ENCODE measurements around the gene SLC17A4. TPM values are rescaled to one million over a fixed set of nuclear protein-coding genes. Genes with fewer than 3 reads are reported as not detected.

SLC17A4 gene
- total and polyA plus RNA-seq, 10 of the 15 experiments (the other 5 are each of a cell fraction or from before 2014, with no cell fraction given): not detected

DNA sequence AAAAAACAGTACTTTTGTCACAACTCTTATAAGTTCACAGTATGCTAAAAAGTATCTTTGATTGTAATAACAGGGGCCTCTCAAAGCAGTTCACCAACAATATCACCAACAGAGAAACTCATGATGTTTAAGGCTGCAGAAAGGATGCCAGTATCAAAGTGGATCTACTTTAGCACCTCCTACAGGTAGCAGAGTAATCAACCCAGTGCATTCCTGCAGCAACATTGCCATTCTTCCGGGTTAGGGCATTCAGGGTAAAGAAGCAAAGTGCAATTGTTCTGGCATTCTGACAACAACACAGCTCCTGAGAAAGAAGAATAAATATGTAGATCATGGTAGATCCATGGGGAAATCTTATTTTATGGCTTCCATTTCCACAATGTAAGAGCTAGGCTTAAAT lies 7.6 kb upstream of the SLC17A4 start (continued):
- TF ChIP-seq, protein P1, sequence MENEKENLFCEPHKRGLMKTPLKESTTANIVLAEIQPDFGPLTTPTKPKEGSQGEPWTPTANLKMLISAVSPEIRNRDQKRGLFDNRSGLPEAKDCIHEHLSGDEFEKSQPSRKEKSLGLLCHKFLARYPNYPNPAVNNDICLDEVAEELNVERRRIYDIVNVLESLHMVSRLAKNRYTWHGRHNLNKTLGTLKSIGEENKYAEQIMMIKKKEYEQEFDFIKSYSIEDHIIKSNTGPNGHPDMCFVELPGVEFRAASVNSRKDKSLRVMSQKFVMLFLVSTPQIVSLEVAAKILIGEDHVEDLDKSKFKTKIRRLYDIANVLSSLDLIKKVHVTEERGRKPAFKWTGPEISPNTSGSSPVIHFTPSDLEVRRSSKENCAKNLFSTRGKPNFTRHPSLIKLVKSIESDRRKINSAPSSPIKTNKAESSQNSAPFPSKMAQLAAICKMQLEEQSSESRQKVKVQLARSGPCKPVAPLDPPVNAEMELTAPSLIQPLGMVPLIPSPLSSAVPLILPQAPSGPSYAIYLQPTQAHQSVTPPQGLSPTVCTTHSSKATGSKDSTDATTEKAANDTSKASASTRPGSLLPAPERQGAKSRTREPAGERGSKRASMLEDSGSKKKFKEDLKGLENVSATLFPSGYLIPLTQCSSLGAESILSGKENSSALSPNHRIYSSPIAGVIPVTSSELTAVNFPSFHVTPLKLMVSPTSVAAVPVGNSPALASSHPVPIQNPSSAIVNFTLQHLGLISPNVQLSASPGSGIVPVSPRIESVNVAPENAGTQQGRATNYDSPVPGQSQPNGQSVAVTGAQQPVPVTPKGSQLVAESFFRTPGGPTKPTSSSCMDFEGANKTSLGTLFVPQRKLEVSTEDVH (IDR thresholded peaks at IDR 0.05; ENCODE audit: low read depth, partially characterized antibody): no peak

DNA sequence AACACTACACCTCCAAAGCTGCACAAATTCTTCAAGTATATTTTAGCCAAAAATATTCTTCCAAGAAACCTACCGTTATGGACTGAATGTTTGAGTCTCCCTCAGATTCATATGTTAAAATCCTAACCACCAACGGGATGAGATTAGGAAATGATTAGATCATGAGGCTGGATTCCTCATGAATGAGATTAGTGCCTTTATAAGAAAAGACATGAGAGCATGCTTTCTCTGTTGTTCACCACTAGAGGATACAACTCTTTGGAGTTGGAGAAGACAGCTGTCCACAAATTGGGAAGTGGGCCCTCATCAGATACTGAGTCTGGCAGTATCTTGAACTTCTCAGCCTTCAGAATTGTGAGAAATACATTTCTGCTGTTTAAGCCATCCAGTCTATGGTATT lies 7.1 kb upstream of the SLC17A4 start:
- intact Hi-C loops (cut with micrococcal nuclease; ENCODE audit: unreplicated experiment) (no loop called here), in situ Hi-C loops (cut with MboI) (no loop called here)
- ChIA-PET CTCF (interaction anchor here (1.5 kb wide), 1 partner anchor 32 kb away, joined by 3 read pairs; no protein-coding TSS in a partner anchor), POLR2A (no interaction called here), SMC1A (ENCODE audit: uncharacterized antibody, unreplicated experiment) (interaction anchor here (0.7 kb wide), 1 partner anchor 13 kb away, joined by 3 read pairs; no protein-coding TSS in a partner anchor), RAD21 (ENCODE audit: unreplicated experiment) (no interaction called here)
- no peaks in the 10 kb centered on the region for H4K20me1 ChIP-seq (ENCODE audit: control insufficient read depth, insufficient read depth)
- H3K36me3 ChIP-seq (ENCODE audit: control insufficient read depth in 2 of 2, insufficient read depth in 2 of 2, low read length in 1 of 2): no peaks in the 10 kb centered on the region
- no peaks in the 10 kb centered on the region for H3K9me3 ChIP-seq (replicated peaks; ENCODE audit: control insufficient read depth, insufficient read depth, low read length)
- no peaks in the 10 kb centered on the region for H3K79me2 ChIP-seq (ENCODE audit: control insufficient read depth, insufficient read depth, low read length)
- H3K27me3 ChIP-seq (replicated peaks in 1 of 2; ENCODE audit: control insufficient read depth in 2 of 2, insufficient read depth in 2 of 2, low read length in 1 of 2): no peaks in the 10 kb centered on the region
- no peak overlapping the region for H3K4me2 ChIP-seq (ENCODE audit: control insufficient read depth, insufficient read depth)
- DNase-seq (ENCODE audit: low read depth, low spot score) (no peak), ATAC-seq (no peak), FAIRE-seq (no peak)
- BruUV-seq (replicated peaks): no TSS peak
- no peak overlapping the region for H3K27ac ChIP-seq (ENCODE audit: control insufficient read depth, insufficient read depth)
- H3K4me3 ChIP-seq: no peak overlapping the region
- no peak overlapping the region for H3K9ac ChIP-seq (ENCODE audit: control insufficient read depth, insufficient read depth, low read length)
- no peak overlapping the region for H2AFZ ChIP-seq (ENCODE audit: control insufficient read depth, low read depth, low read length)
- WGBS (ENCODE audit: insufficient coverage, insufficient replicate concordance, low lambda C conversion rate, missing lambda C conversion rate): 49% methylated on average over 2 of the region's 2 CpGs
- TF ChIP-seq DPF2 (IDR thresholded peaks at IDR 0.05) (no peak), EGR1 (IDR thresholded peaks at IDR 0.05; ENCODE audit: borderline replicate concordance in 1 of 2, low read depth in 2 of 2, low read length in 2 of 2) (no peak), STAT3 (IDR thresholded peaks at IDR 0.05; ENCODE audit: low read depth, low read length) (no peak), GATAD2B (conservative IDR thresholded peaks at IDR 0.05; ENCODE audit: low read depth) (no peak), SIX5 (IDR thresholded peaks at IDR 0.05; ENCODE audit: low read depth, low read length, severe bottlenecking) (no peak), MYC (IDR thresholded peaks at IDR 0.05; ENCODE audit: insufficient read depth, insufficient read length, insufficient replicate concordance, low read length, severe bottlenecking) (no peak), BCL11A (IDR thresholded peaks at IDR 0.05; ENCODE audit: low read depth, low read length) (no peak), KAT2A (conservative IDR thresholded peaks at IDR 0.05; ENCODE audit: control insufficient read depth, low read depth, low read length) (no peak), ZBED1 (IDR thresholded peaks at IDR 0.05; ENCODE audit: borderline replicate concordance) (no peak)
- TF ChIP-seq, protein P2, sequence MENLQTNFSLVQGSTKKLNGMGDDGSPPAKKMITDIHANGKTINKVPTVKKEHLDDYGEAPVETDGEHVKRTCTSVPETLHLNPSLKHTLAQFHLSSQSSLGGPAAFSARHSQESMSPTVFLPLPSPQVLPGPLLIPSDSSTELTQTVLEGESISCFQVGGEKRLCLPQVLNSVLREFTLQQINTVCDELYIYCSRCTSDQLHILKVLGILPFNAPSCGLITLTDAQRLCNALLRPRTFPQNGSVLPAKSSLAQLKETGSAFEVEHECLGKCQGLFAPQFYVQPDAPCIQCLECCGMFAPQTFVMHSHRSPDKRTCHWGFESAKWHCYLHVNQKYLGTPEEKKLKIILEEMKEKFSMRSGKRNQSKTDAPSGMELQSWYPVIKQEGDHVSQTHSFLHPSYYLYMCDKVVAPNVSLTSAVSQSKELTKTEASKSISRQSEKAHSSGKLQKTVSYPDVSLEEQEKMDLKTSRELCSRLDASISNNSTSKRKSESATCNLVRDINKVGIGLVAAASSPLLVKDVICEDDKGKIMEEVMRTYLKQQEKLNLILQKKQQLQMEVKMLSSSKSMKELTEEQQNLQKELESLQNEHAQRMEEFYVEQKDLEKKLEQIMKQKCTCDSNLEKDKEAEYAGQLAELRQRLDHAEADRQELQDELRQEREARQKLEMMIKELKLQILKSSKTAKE (IDR thresholded peaks at IDR 0.05; ENCODE audit: low read depth, poor library complexity, severe bottlenecking): no peak
- TF ChIP-seq, protein P3, sequence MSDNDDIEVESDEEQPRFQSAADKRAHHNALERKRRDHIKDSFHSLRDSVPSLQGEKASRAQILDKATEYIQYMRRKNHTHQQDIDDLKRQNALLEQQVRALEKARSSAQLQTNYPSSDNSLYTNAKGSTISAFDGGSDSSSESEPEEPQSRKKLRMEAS (IDR thresholded peaks at IDR 0.05; ENCODE audit: low read depth, low read length): no peak
- H3K4me1 ChIP-seq (ENCODE audit: control insufficient read depth, insufficient read depth, low read length): no peaks in the 10 kb centered on the region

All from GM12878 (cell line).